Lower leg skin (tissue), 4 donors: Measurements from ENCODE around the gene TMEM132D. TPM values are rescaled to one million over a fixed set of nuclear protein-coding genes. Genes with fewer than 3 reads are reported as not detected.

ENCODE experiments used
- DNase-seq, 2 donors: peaks; one replicate each; pipeline ENCODE4 v3.0.0-alpha.2; 2019; ENCODE audit warnings: low spot score in 2 of 2
- H3K4me3 ChIP-seq: fragments of 200-600 bp; sonication (generic); 2 replicates; pipeline ENCODE4 v1.5.1; 2017; ENCODE audit warnings: mild to moderate bottlenecking, low read depth; ENCODE audit not compliant: poor library complexity, severe bottlenecking
- CTCF ChIP-seq, 3 donors: fragments of 450-650 bp; IDR thresholded peaks; one replicate each; pipeline ENCODE4 v1.5.1; 2016; ENCODE audit warnings: antibody characterized with exemption in 3 of 3, mild to moderate bottlenecking in 3 of 3, moderate library complexity in 2 of 3
- POLR2A ChIP-seq, 2 donors: fragments of 450-650 bp; IDR thresholded peaks; one replicate each; pipeline ENCODE4 v1.6.1; 2016 to 2017; ENCODE audit warnings: antibody characterized with exemption in 2 of 2, mild to moderate bottlenecking in 1 of 2, moderate library complexity in 1 of 2
- WGBS, 2 donors: methylation state at CpG; one replicate each; pipeline ENCODE4 v1.1.5; 2018; 5-methylcytosine and 5-hydroxymethylcytosine counted together
- intact Hi-C: fragments of 100-400 bp; cut with DNase I; formaldehyde crosslinking; loops from one replicate; pipeline ENCODE4 v1.15.0; 2023; ENCODE audit warnings: low total_unique reads
- total RNA-seq, 4 donors: library from RNA; depleted of rRNA; stranded (reverse); fragments of >200 nt; gene quantifications; one replicate each; pipeline ENCODE4 v1.1.0, GENCODE V29; 2016

The TMEM132D gene
- total RNA-seq, 4 donors from 2014 or later: not detected

DNA sequence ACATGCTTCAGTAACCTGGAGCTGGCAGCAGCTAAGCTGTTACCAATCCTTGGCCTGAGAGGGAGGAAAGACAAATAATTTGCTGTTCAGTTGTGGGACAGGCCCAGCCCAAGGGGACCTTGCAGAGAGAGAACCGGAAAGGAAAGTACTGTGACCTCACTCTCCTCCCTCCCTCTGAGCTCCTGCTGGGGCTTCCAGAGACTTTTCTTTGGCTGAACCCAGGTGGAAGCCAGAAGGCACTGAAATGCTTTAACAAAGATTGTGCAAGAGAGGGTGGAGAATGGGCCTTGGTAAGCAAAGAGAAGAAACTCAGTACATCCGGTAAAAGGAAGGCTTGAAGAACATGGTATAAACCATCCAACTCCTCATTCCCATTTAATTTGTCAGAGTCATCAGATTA is 593.5 kb downstream of the TMEM132D start:
- intact Hi-C loops: no loop called here
- TF ChIP-seq CTCF (IDR thresholded peaks at IDR 0.05) (no peak), POLR2A (IDR thresholded peaks at IDR 0.05) (no peak)
- no peak for DNase-seq
- H3K4me3 ChIP-seq: no peak overlapping the region
- WGBS, 2 donors: 60 to 76% methylated on average over 2 of the region's 2 CpGs

DNA sequence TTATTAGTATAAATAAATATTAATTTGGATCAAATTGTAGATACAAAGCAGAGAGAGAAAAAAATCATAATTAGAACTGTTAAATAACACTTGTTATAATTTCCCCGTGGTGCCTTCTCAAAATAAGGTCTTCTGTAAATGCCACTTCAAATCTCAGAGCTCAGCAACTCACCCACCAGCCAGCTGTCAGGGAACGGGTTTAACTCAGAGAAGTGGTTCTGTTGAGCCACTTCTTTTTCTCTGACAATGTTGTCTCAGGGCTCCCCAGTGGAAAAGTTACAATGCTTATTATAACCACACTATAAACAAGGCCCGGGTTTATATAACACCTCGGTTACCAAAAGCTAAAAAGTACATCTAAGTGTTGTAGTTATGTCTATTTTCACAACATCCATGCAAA is 598.0 kb downstream of the TMEM132D start:
- H3K4me3 ChIP-seq: no peak overlapping the region
- WGBS, 2 donors: 84% methylated on average over 4 of the region's 4 CpGs
- no peak for DNase-seq
- intact Hi-C loops: no loop called here
- TF ChIP-seq CTCF (IDR thresholded peaks at IDR 0.05) (no peak), POLR2A (IDR thresholded peaks at IDR 0.05) (no peak)

GRCh38 chr12:129304529-129304928 is 599.3 kb downstream of the TMEM132D start:
- H3K4me3 ChIP-seq: no peak overlapping the region
- TF ChIP-seq CTCF (IDR thresholded peaks at IDR 0.05) (no peak), POLR2A (IDR thresholded peaks at IDR 0.05) (no peak)
- 62 to 79% methylated on average over 7 of the region's 7 CpGs for WGBS, 2 donors
- intact Hi-C loops: no loop called here
- DNase-seq: no peak

GRCh38 chr12:129300011-129300410 is 603.8 kb downstream of the TMEM132D start:
- H3K4me3 ChIP-seq: no peak overlapping the region
- DNase-seq: no peak
- WGBS, 2 donors: 81 to 89% methylated on average over 8 of the region's 8 CpGs
- TF ChIP-seq CTCF (IDR thresholded peaks at IDR 0.05) (no peak), POLR2A (IDR thresholded peaks at IDR 0.05) (no peak)
- intact Hi-C loops: no loop called here

DNA sequence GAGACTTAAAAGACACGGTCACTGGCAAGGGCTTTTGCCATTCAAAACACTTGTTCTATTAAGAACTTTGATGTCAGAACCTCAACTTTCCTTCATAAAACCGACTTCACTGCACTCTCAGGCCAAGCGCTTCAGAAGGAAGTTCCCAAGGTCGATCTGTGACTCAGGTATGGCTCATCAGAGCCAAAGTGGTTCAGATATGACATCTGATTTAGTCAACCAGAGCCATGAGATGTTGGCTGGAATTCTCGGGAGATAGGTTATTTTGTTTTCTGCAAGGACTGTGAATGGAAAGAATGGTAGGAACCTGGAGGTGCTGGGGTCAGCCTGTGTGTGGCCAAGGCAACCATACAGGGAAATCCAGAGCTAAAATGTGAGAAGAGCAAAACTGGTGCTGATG is 604.9 kb downstream of the TMEM132D start:
- TF ChIP-seq CTCF (IDR thresholded peaks at IDR 0.05) (no peak), POLR2A (IDR thresholded peaks at IDR 0.05) (no peak)
- WGBS, 2 donors: 80 to 92% methylated on average over 5 of the region's 5 CpGs
- intact Hi-C loops: no loop called here
- DNase-seq: no peak
- no peak overlapping the region for H3K4me3 ChIP-seq

- TF ChIP-seq POLR2A (IDR thresholded peaks at IDR 0.05): no peak
- no peak for TF ChIP-seq CTCF (IDR thresholded peaks at IDR 0.05)
- no peak overlapping the region for H3K4me3 ChIP-seq
- intact Hi-C loops: no loop called here
Measured at GRCh38 chr12:129296671-129297070, 607.2 kb downstream of the TMEM132D start.

More at GRCh38 chr12:129296671-129297070, 607.2 kb downstream of the TMEM132D start:
- no peak for DNase-seq
